GM18526 (cell line): ENCODE data around the gene C1QB.

Source experiments
- POLR2A ChIP-seq: IDR thresholded peaks from 3 replicates; pipeline ENCODE4 v1.6.1; 2011; ENCODE audit not compliant: insufficient read length; ENCODE audit errors: extremely low read depth

The C1QB gene

DNA sequence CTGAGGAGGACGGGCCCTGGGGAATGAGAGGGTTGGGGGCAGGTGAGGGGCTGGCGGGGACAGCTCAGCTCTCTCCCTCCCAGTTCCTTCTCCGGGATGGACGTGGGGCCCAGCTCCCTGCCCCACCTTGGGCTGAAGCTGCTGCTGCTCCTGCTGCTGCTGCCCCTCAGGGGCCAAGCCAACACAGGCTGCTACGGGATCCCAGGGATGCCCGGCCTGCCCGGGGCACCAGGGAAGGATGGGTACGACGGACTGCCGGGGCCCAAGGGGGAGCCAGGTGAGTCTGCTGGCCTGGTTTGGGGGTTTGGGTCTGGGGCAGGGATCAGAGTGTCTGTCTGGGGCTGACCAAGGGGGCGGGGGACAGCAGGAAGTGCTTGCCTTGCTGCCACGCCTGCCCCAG, 9.1 kb upstream of the C1QB start:
- no peak for TF ChIP-seq POLR2A

DNA sequence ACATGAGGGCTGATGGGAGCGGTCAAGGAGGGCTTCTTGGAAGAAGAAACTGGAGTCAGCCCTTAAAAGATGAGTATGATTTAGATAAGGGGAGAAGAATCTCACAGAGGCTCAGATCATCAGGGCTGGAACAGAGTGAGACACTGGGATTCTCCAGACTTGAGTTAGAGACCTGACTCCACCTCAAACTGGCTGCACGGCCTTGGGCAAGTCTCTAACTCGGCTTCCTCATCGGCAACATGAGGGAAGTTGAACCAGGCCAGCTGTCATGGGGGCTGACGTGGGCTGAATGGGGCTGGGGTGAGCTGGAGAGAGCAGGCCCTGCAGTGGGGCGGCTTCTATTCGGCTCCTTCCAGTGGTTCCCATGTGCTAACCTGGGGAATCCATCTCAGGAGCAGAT, 7.1 kb upstream of the C1QB start:
- TF ChIP-seq POLR2A: no peak

DNA sequence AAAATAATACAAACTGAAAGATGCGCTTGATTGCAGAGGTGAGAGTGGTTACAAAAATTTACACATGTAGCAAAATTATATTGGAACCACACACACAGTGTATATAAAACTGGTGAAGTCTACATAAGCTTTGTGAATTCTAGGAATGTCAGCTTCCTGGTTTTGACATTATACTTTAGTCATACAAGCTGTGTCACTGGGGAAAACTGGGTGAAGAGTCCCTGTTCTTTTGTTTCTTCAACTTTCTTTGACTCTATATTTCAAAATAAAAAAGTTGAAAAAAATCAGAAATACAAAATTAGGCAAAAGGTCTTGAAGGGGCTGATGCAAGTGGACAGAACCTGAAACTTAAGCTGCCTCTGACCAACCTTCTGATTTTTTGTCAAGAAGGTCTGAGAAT, 6.7 kb upstream of the C1QB start:
- TF ChIP-seq POLR2A: no peak

DNA sequence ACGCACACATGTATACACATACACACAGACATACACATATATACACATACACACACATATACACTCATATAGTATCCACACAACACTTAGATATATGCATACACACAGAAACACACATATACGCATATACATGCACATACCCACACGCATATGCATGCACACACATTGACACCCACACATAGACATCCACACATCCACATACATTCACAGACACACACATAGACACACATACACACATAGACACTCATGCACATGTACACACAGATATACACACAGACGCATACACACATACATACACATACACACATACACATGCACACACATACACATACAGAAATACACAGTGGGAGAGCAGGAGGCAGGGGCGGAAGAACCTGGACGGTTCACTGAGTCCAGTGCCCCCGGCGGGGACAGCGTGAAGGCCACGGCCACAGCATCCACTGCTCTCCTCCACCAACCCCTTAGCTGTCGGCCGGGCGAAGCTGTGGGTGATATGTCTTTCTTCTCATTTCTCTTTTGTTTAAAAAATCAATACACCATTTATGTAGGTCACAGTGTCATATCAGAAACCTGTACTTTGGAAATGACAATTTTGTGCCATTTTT, 2.8 kb upstream of the C1QB start:
- TF ChIP-seq POLR2A: no peak

DNA sequence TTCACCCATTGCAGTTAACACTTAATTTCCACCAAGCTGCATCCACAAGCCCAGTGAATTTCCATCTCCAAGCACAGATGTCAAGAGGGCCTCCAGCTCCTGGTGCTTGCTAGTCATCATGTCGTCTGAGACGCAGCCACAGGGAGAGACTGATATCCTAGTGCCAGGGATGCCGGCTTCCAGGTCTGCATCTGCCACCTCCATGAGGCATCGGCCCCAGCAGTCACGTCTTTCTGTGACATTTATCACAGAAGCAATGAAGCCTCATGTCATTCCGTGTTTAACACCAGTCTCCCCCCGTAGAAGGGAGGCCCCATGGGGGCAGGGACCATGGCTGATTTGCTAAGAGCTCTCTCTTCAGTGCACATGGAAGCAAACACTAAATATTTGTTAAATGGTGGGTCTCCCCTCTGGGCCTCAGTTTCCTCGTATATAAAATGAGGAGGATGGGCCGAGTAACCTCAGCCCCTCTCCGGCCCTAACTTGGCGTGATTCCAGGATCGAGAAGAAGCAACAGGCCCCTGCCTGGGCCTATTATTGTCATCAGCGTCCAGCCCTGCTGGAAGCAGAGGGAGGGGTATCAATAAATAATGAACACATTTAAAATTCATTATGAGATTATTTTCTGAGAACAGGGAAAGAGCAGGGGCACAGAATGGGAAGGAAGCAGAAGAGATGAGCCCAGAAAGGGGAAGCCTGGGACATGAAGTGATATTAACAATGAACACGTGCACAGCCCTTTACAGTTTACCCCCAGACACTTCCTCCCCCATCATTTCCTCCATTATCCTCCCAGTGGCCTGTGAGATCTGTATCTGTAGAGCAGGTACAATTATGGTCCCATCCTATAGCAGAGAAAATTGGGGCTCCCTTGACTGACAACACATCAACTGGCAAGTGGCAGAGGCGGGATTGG, 837 bp upstream of the C1QB start:
- no peak for TF ChIP-seq POLR2A

DNA sequence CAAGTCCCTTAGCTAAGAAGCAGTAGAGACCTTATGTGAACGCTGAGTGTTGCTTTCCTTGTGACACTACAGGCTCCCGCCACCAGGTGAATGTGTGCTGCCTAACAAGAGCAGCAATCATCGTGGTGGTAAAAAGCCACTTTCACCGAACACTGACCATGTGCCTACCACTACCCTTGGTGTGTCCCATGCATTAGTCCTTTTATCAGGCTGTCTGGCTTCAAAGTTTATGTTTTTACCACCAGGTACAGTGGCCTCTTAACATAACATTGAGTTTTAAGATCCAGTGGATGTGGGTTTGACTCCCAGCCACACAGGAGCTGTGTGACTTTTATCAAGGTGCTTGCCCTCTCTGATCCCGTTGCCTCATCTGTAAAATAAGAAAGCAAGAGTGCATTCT, 1.7 kb downstream of the C1QB start:
- no peak for TF ChIP-seq POLR2A

DNA sequence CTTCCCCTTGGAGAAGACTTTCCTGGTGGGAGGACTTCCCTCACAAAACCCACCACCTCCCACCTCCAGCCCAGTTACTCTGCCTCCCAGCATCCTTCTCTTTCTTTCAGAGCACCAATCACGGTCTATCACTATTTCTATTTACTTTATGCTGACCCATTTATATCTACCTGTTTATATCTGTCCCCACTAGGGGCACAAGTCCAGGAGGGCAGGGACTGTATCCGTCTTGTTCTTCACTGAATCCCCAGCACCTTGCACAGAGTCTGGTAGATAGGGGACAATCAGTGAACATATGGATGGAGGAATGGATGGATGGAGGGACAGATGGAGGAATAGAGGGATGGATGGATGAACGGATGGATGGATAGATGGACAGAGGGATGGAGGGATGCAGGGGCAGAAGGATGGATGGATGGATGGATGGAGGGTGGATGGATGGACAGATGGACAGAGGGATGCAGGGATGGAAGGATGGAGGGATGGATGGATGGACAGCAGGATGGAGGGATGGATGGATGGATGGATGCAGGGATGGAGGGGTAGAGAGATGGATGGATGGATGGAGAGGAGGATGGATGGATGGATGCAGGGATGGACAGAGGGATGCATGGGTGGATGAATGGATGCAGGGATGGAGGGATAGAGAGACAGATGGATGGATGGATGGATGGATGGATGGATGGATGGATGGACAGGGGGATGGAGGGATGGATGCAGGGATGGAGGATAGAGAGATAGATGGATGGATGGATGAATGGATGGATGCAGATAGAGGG, 5.5 kb downstream of the C1QB start:
- no peak for TF ChIP-seq POLR2A

DNA sequence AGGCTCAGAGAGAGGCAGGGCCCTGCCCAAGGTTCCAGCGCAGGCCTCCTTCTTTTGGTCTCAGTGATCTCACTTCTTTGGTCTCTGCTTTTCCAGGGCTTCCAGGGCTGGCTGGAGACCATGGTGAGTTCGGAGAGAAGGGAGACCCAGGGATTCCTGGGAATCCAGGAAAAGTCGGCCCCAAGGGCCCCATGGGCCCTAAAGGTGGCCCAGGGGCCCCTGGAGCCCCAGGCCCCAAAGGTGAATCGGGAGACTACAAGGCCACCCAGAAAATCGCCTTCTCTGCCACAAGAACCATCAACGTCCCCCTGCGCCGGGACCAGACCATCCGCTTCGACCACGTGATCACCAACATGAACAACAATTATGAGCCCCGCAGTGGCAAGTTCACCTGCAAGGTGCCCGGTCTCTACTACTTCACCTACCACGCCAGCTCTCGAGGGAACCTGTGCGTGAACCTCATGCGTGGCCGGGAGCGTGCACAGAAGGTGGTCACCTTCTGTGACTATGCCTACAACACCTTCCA, 7.7 kb downstream of the C1QB start:
- no peak for TF ChIP-seq POLR2A

DNA sequence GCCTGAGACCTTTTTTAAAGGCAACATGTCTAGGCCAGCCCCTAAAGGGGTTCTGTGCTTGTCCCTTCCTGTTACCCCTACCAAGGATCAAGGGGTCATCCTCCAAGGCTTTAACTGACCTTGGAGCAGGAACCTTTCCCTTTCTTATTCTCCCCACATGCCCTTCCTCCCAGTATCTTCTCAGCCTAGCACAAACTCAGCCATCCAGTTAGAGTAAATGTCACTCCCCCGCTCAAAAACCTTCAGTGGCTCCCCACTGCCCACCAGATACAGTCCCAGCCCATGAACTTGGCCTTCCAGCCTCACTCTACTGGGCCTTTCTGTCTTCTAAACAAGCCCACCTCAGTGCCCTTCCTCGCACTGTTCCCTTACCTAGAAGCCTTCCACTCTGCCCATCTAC, 8.8 kb downstream of the C1QB start:
- TF ChIP-seq POLR2A: no peak

DNA sequence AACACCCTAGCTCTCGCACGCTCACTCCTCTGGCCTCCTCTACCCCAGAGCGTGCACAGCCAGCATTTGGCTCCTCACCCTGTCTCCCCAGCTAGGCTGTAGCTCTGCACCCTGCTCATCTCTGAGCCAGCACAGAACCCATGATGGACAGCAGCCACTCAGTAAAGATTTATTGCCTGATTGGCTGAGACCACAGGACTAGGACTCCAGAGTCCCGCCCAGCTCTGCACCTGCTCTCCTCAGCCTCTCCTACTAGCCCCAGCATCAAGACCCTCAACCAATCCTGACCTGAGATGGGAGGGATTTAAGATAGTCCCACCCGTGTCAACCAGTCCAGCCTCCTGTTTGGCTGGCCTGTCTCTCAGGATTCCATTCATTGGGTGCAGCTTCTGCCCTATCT, 9.3 kb downstream of the C1QB start:
- TF ChIP-seq POLR2A: no peak

DNA sequence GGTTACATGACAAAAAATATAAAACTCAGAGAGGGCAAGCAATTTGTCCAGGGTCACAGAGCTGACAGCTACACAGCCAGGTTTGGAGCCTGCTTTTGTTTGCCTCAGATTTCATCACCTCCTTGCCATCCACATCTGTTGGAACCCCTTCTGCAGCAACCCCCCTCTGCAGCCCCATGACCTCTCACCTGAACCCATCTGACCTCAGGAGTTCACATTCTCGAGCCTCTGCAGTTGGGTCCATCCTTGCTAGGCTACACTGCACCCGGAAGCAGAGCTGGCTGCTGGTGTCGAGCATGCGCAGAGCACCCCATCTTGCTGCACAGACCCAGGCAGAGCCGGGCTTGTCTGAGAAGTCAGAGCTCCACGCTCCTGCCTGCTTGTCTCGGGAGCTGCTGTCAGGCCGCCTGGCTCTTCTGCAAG, 10.0 kb downstream of the C1QB start:
- no peak for TF ChIP-seq POLR2A

DNA sequence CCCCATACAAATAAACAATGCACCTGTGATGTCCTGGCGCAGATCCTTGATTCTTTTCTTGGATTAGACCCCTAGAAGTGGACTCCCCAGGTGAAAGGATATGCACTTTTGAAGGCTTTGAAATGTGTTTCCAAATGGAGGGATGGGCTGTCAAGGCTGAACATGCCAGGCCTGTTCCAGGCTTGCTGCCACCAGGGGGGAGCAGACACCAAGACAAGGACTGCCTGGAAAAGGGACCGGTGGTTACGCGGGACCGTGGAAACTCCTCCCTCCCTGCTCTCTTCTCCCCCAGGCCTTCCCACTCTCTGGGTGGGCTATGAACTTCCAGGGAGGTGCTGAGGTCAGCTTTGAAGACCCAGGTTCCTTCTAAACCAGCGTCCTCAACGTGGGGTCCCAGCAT, 12.7 kb downstream of the C1QB start:
- no peak for TF ChIP-seq POLR2A

DNA sequence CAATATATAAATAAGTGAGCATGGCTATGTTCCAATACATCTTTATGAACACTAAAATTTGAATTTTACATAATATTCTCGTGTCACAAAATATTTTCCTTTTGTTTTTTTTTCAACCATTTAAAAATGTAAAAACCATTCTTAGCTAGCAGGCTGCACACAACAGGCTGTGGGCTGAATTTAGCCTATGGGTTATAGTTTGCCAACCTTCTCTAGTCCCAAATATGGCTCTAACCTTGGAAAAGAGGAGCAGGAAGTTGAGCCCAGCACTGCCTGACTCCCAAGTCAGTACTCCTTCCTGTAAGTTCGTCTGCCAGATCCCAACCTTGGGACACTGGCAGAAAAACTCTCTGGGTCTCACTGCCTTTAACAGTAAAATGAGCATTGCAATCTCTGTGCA, 13.4 kb downstream of the C1QB start:
- TF ChIP-seq POLR2A: no peak

DNA sequence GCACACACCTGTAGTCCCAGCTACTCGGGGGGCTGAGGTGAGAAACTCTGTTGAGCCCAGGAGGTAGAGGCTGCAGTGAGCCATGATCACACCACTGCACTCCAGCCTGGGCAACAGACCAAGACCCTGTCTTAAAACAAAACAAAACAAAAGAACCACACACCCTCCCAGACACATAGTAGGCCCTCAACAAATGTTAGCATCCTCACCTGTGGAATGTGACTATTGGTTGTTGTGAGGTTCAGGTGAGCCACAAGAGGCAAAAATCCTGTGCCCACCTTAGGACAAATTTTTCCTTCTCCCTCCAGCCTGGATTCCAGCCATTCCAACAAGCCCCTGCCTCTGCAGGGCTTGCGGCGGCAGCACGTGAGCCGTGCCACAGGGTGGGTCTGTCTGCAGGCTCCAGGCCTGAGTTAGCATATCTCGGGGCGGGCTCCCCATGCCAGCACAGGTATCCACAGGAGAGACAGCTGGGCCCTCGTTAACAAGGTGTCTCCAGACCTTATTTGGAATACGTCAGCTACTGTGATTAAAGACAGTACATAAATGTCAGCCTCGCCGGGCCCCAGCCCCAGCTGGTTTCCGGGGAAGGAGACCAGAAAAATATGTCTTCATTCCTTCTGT, 17.4 kb downstream of the C1QB start:
- TF ChIP-seq POLR2A: no peak

DNA sequence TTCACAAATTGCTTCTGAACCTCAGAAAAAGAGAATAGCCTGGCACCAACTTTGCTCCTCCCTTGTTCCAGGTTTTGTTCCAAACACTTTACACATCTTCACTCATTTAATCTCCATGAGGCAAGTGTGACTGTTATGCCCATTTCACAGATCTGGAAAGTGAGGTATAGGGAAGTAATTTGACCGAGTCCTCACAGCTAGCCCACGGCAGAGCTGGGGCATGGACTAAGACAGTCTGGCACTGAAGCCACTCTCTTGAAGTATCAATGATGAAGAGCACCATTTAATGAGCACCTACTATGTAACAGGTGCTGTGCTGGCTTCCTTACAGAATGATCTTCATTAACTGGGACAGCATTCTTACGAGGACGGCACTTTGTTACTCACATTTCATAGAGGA, 19.0 kb downstream of the C1QB start:
- no peak for TF ChIP-seq POLR2A

DNA sequence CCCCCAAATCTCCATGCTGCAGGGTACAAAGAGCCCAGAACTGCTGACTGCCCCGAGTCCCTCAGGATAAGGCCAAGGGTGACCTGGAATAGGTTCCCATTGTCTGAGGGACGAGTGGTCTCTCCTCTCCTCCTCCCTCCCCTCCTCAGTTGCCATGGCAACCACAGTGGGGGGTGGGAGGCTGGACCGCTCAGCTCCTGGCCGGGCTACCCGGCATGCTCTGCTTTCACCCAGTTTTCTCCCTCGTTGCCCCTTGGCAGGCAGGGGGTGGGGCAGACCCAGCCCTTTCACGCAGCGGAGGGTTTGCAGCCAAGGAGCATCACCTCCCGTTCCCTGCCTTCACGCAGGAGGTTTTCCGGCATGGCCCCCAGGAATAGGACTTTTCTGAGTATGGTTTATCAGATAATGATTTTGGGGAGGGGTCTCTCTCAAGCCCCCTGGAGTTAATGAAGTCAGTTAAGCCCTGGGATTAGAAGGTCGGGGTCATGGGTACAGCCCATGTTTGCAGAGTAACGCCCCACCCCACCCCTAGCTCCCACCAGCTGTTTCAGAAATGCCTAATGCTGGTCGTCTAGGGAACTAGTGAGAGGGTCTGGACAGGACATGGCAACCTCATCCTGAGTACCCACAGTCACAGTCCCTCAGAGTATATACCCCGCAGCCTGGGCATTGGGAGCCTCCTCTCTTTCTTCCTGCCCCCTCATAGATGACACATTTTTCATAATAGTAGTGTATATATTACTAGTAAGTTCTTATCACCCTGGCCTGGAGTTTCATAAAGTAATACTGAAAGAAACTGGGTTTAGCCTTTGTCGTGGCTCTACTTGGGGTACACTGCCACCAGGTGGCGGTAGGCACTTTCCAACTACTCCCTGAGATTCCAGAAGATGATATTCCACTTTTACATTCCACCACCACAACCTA, 20.7 kb downstream of the C1QB start:
- TF ChIP-seq POLR2A: no peak
